ENCODE data around the gene SAT2.
A peak's percentile ranks its signal among the peaks of the same experiment; 100 is the strongest.

The SAT2 gene

DNA sequence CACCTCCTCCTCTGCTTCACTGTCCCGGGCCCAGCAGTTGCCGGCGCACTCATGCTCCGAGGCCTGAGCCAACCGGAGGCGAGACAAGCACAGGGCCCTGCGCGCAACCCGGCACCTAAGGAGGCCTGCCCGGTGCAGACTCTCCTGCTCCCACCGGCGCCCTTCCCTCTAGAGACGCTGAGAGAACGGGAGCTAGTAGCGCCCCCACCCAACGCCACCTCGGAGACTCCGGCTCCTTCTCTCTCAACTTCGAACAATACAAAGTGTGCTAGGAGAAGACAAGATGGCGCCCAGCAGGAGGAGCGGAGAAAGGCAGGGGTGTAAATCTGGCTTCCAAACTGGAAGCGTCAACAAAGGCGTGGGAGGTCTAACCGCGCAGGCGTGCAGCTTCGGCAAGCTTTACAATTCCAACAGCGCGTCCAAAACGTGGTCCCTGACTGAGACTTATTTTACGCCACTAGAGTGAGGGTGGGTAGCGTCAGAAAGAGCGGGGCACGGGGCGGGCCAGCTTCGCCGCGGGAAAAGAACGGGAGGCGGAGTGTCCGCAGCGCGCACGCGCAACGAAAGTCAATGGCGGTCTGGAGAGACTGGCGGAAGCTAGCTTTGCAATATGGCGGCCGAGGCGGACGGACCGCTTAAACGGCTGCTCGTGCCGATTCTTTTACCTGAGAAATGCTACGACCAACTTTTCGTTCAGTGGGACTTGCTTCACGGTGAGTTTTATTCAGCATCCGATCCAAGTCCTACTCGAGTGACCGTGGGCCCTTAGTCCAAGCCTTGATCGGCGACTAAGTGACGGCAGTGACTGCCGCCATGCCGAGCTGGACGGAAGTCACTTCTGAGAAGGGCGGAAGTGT is 44.1 kb downstream of the SAT2 start, which contains the start of gene MPDU1 (continued):
- TF ChIP-seq, protein P1, sequence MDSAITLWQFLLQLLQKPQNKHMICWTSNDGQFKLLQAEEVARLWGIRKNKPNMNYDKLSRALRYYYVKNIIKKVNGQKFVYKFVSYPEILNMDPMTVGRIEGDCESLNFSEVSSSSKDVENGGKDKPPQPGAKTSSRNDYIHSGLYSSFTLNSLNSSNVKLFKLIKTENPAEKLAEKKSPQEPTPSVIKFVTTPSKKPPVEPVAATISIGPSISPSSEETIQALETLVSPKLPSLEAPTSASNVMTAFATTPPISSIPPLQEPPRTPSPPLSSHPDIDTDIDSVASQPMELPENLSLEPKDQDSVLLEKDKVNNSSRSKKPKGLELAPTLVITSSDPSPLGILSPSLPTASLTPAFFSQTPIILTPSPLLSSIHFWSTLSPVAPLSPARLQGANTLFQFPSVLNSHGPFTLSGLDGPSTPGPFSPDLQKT (IDR thresholded peaks at IDR 0.05; ENCODE audit: borderline replicate concordance, low read depth, low read length), result no peak
- TF ChIP-seq ZNF10 (tag by site-specific recombination; IDR thresholded peaks at IDR 0.05), result 0 out of 2 replicates have a peak, but pooled peaks have one; percentile 58
- TF ChIP-seq, protein P2, sequence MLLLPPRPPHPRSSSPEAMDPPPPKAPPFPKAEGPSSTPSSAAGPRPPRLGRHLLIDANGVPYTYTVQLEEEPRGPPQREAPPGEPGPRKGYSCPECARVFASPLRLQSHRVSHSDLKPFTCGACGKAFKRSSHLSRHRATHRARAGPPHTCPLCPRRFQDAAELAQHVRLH (tag by site-specific recombination; IDR thresholded peaks at IDR 0.05), result 0 out of 2 replicates have a peak, but pooled peaks have one; percentile 65
- TF ChIP-seq ZNF600 (tag by site-specific recombination; IDR thresholded peaks at IDR 0.05), result peak; percentile 97
- TF ChIP-seq, protein P3, sequence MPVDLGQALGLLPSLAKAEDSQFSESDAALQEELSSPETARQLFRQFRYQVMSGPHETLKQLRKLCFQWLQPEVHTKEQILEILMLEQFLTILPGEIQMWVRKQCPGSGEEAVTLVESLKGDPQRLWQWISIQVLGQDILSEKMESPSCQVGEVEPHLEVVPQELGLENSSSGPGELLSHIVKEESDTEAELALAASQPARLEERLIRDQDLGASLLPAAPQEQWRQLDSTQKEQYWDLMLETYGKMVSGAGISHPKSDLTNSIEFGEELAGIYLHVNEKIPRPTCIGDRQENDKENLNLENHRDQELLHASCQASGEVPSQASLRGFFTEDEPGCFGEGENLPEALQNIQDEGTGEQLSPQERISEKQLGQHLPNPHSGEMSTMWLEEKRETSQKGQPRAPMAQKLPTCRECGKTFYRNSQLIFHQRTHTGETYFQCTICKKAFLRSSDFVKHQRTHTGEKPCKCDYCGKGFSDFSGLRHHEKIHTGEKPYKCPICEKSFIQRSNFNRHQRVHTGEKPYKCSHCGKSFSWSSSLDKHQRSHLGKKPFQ (tag by site-specific recombination; IDR thresholded peaks at IDR 0.05), result no peak
- peak; percentile 90 for TF ChIP-seq EGR2 (tag by site-specific recombination; IDR thresholded peaks at IDR 0.05; ENCODE audit: low read depth)

DNA sequence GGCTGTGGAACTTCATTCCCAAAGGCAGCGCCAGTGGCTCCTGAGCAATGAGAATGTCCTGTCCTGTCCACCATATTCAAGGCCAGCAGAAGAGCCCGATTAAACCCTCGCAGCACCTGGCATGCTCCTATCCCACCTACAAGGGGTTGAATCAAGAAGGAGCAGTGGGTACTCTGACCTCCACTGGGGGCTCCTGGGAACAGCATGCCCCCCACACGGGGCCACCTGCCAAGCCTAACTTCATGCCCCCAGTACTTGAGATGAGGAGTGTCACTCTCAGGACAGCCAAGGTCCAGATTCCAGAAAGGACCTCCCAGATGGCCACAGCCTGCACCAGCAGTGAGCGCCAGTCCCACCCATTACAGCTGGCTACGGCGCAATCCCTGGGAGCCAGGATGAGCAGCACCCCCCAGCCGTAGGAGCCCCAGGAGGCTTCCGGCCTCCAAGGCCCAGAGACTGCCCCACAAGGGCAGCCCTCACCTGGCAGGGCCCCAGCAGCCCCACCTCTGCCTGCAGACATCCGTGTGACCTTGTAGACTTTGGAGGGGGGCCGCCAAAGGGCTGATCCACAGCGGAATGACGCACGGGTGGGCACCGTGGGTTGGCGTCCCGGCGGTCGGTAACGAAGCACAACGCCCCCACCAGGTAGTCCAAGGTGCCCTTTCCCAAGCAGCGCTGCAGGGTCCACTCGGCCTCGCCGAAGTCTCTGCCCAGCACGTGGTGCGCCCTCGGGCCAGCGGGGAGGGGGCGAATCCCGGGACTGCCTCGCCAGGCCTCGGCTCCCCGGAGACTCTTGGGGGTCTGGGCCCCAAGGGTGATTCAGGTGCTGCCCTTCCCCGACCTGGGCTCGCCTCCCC is 45.0 kb downstream of the SAT2 start:
- Histone ChIP-seq H3K4me3 (ENCODE audit: low read depth, low read length) (peak overlapping the region; percentile 86), H3K36me3 (ENCODE audit: control insufficient read depth in 2 of 2, insufficient read depth in 1 of 2, low read length in 2 of 2) (peaks cover 5 to 61% of the 10 kb centered on the region in 2 experiments; a peak in 2 of 3 replicates), H3K4me1 (ENCODE audit: control insufficient read depth, insufficient read depth, low read length) (peaks cover 8% of the 10 kb centered on the region; the same call in 1 of the 2 replicates), H3K9me3 (ENCODE audit: control insufficient read depth, insufficient read depth, low read depth, low read length) (no peaks in the 10 kb centered on the region), H3K27ac (ENCODE audit: extremely low read depth, low read depth, low read length) (peak overlapping the region; percentile 95)
- ChIA-PET POLR2A (interaction anchor here (1.0 to 5.5 kb wide), 16 partner anchors 9 to 253 kb away, joined by 3 to 98 read pairs (median 8); partner anchors contain the start of genes DNAH2, FXR2, NEURL4 and POLR2A), CTCF (interaction anchor here (0.7 to 2.7 kb wide), 4 partner anchors 12 to 223 kb away, joined by 3 to 18 read pairs (median 4); partner anchors contain the start of genes TP53 and WRAP53)
- TF ChIP-seq ZNF416 (tag by site-specific recombination; IDR thresholded peaks at IDR 0.05) (no peak), WT1 (tag by site-specific recombination; IDR thresholded peaks at IDR 0.05) (no peak), KLF8 (tag by site-specific recombination; IDR thresholded peaks at IDR 0.05) (no peak), GLIS2 (tag by site-specific recombination; IDR thresholded peaks at IDR 0.05) (peak; percentile 57; the same call in 1 of the 2 replicates), TRIM28 (IDR thresholded peaks at IDR 0.05; ENCODE audit: borderline replicate concordance, low read length) (no peak), ZNF341 (tag by site-specific recombination; IDR thresholded peaks at IDR 0.05; ENCODE audit: low read depth) (peak; percentile 18; the same call in 1 of the 2 replicates), ZNF548 (tag by site-specific recombination; IDR thresholded peaks at IDR 0.05) (no peak), ZNF792 (tag by site-specific recombination; IDR thresholded peaks at IDR 0.05) (no peak), SETDB1 (IDR thresholded peaks at IDR 0.05; ENCODE audit: insufficient read length, low read length) (no peak)
- TF ChIP-seq, protein P3 (tag by site-specific recombination; IDR thresholded peaks at IDR 0.05), result no peak
- TF ChIP-seq, protein P4, sequence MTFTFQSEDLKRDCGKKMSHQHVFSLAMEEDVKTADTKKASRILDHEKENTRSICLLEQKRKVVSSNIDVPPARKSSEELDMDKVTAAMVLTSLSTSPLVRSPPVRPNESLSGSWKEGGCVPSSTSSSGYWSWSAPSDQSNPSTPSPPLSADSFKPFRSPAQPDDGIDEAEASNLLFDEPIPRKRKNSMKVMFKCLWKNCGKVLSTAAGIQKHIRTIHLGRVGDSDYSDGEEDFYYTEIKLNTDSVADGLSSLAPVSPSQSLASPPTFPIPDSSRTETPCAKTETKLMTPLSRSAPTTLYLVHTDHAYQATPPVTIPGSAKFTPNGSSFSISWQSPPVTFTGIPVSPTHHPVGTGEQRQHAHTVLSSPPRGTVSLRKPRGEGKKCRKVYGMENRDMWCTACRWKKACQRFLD (tag by site-specific recombination; IDR thresholded peaks at IDR 0.05), result no peak
- TF ChIP-seq, protein P1 (IDR thresholded peaks at IDR 0.05; ENCODE audit: borderline replicate concordance, low read depth, low read length), result no peak
- TF ChIP-seq, protein P5, sequence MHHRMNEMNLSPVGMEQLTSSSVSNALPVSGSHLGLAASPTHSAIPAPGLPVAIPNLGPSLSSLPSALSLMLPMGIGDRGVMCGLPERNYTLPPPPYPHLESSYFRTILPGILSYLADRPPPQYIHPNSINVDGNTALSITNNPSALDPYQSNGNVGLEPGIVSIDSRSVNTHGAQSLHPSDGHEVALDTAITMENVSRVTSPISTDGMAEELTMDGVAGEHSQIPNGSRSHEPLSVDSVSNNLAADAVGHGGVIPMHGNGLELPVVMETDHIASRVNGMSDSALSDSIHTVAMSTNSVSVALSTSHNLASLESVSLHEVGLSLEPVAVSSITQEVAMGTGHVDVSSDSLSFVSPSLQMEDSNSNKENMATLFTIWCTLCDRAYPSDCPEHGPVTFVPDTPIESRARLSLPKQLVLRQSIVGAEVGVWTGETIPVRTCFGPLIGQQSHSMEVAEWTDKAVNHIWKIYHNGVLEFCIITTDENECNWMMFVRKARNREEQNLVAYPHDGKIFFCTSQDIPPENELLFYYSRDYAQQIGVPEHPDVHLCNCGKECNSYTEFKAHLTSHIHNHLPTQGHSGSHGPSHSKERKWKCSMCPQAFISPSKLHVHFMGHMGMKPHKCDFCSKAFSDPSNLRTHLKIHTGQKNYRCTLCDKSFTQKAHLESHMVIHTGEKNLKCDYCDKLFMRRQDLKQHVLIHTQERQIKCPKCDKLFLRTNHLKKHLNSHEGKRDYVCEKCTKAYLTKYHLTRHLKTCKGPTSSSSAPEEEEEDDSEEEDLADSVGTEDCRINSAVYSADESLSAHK (tag by site-specific recombination; IDR thresholded peaks at IDR 0.05), result no peak
- TF ChIP-seq, protein P6, sequence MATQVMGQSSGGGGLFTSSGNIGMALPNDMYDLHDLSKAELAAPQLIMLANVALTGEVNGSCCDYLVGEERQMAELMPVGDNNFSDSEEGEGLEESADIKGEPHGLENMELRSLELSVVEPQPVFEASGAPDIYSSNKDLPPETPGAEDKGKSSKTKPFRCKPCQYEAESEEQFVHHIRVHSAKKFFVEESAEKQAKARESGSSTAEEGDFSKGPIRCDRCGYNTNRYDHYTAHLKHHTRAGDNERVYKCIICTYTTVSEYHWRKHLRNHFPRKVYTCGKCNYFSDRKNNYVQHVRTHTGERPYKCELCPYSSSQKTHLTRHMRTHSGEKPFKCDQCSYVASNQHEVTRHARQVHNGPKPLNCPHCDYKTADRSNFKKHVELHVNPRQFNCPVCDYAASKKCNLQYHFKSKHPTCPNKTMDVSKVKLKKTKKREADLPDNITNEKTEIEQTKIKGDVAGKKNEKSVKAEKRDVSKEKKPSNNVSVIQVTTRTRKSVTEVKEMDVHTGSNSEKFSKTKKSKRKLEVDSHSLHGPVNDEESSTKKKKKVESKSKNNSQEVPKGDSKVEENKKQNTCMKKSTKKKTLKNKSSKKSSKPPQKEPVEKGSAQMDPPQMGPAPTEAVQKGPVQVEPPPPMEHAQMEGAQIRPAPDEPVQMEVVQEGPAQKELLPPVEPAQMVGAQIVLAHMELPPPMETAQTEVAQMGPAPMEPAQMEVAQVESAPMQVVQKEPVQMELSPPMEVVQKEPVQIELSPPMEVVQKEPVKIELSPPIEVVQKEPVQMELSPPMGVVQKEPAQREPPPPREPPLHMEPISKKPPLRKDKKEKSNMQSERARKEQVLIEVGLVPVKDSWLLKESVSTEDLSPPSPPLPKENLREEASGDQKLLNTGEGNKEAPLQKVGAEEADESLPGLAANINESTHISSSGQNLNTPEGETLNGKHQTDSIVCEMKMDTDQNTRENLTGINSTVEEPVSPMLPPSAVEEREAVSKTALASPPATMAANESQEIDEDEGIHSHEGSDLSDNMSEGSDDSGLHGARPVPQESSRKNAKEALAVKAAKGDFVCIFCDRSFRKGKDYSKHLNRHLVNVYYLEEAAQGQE (tag by site-specific recombination; IDR thresholded peaks at IDR 0.05), result no peak
